HUDEP-2 (cell line): ENCODE measurements around the gene DNAI2.
A peak's percentile ranks its signal among the peaks of the same experiment; 100 is the strongest.
"Not testable (repeated sequence)": the region's sequence is repeated elsewhere in the genome, so short reads cannot be mapped to it uniquely, and the experiment has no call there.

Source experiments
- DNase-seq, 76 experiments: peaks; one replicate each; lab custom pipeline; 2025; ENCODE audit not compliant: unreplicated experiment in 76 of 76; lab: John Stamatoyannopoulos, UW

The DNAI2 gene

GRCh38 chr17:74272731-74273201, 1.3 kb upstream of the DNAI2 start:
- DNase-seq = peak in 2 of 76 experiments; percentile 7

DNA sequence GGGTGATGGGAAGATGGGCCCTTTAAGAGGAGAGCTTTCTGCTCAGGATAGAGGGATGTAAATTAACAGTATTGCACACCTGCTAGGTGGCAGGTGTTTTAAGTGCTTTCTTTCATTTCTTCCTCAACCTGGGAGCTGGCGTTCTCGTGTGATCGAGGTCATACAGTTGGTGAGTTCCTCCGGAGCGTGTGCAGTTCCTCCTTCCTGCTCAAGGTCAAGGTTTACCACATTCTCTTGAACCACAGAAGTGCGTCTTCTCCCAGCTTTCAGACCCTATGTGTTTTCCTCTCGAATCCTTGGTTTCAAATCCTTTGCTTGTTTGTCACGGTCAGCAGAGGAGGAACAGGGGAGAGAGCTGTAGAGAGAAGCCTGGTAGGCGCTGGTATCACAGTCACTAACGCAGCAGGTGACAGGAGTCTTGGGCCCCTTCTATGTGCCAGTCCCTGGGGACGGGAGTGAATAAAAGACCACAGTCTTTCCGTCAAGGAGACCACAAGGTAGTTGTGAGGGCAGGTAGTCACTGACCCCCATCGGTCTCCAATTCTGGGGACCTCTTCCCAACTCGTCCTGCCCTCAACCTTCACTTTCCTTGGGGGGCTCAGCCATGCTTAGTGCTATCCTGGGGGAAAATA, 791 bp downstream of the DNAI2 start:
- DNase-seq = no peak

DNA sequence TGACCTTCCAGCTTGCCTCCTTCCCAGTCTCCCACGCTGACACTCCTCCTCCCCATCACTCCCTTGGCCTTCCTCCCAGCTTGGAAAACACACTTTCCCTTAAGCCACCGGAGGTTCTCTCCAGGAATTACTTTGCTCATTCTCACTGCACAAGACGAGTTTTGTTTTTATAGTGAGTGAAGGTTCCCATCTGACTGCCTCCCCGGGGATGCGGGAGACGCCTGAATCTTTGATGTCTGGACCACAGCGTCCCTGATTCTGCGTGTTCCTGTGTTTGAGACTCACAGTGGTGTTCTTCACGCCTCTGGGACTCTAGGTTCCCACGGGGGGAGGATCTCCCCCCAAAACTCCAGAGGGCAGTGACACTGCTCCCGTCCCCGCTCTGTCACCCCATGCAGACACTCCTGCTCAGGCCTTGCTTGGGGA, 2.0 kb downstream of the DNAI2 start:
- DNase-seq = no peak

DNA sequence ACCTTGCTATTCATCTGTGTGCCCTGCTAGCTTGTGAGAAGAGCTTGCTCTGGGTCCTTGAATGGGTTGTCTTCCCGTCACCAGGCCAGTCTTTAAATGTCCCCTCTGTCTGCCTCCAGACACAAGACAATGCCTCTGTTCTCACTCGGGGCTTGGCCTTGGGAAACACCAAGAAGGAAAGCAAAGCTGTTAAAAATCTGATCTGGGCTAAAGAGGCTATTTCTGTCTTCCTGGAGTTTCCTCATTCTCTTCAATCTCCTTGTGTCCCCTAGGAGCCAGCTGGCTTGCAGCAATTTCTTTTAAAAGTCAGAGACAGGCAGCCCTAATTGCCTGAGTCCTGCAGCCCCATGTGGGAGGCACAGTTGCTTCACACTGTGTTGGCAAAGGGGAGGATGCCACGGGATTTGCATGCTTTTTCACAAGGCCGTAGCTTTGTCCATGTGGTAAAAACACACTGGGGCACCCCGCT, 2.5 kb downstream of the DNAI2 start:
- no peak for DNase-seq

- DNase-seq = no peak
Measured at GRCh38 chr17:74277935-74278334, 3.9 kb downstream of the DNAI2 start.

DNA sequence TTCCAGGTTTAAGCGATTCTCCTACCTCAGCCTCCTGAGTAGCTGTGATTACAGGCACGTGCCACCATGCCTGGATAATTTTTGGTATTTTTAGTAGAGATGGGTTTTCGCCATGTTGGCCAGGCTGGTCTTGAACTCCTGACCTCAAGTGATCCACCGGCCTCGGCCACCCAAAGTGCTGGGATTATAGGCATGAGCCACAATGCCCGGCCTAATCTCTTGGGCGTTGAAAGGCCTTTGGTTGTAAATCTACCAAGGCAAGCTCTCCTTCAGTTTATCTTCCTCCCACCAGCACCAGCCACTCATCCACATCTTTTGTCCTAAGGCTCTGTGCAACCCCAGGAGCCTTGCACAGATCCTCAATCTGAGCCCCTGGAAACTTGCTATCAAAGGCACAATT, 5.6 kb downstream of the DNAI2 start:
- DNase-seq = not testable (repeated sequence)

GRCh38 chr17:74280093-74280513, 6.1 kb downstream of the DNAI2 start:
- peak in 1 of 76 experiments; percentile 12 for DNase-seq

- no peak for DNase-seq
Measured at GRCh38 chr17:74281799-74282198, 7.8 kb downstream of the DNAI2 start.

- peak in 1 of 76 experiments; percentile 15 for DNase-seq
Measured at GRCh38 chr17:74282274-74282586, 8.2 kb downstream of the DNAI2 start.

DNA sequence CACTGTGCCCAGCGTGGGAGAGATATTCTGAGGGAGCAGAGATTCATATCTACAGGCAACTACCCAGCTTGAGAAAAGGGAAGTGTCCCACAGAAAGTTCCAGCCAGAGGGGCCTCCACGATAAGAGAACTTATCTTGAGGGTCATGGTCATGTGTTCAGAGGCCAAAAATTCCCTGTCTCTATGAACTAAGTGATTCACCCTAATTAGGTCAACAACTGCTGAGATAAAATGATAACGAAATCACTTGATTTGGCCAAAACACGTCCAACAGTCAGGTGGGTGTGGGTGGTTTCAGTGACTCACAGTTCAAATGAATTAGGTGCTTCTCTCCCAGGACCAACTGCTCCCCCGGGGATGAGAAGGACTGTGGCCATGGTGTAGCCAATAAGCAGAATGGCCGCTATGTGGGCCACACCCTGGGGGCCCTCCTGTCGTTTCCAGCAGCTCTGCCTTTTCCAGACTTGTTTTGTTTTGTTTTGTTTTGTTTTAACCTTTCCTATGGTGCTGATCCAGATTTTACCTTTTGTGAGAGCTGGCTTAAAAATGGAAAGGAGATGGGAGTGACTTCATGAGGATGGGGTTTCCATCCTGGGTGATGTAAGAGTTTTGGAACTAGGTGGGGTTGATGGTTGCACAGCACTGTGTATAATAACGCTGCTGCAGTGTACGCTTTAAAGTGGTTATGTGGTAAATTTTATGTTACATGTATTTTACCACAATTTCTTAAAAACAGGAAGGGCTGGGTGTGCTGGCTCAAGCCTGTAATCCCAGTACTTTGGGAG, 8.7 kb downstream of the DNAI2 start:
- DNase-seq = peak in 71 of 76 experiments; percentile 13 to 95 (median 76)

DNA sequence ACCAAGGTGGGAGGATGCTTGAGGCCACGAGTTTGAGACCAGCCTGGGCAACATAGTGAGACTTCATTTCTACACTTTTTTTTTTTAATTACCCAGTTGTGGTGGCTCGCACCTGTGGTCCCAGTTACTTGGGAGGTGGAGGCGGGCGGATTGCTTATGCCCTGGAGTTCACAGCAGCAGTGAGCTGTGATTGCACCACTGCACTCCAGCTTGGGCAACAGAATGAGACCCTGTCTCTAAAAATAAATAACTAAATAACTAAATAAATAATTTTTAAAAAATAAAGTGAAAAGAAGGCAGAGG, 9.3 kb downstream of the DNAI2 start:
- DNase-seq = no peak

DNA sequence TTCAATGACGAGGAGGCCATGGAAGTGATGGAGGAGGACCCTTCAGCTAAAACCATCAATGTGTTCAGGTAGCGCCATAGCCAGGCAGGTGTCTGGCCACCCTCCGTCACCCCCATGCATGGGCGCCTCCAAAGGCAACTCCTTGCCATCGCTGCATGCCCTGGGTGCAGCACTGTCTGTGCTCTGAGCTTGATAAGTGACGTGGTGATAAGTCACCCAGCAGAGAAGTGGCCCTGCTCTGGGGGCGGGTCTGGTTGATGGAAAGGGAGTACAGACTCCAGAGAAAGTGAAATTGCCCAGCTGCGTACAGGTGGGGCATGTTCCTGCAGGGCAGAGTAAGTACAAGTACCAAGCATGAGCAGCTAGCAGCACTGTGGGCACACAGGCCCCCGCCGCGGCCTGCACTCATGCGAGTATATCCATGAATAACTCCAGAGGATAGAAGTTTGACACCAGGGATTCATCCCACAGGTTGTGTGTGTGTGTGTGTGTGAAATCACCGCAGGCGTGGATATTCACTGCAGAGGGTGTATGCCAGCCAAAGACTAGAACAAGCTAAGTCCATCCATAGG, 13.1 kb downstream of the DNAI2 start:
- peak in 70 of 76 experiments; percentile 22 to 81 (median 62) for DNase-seq

- no peak for DNase-seq
Measured at GRCh38 chr17:74288785-74289184, 14.8 kb downstream of the DNAI2 start.

DNA sequence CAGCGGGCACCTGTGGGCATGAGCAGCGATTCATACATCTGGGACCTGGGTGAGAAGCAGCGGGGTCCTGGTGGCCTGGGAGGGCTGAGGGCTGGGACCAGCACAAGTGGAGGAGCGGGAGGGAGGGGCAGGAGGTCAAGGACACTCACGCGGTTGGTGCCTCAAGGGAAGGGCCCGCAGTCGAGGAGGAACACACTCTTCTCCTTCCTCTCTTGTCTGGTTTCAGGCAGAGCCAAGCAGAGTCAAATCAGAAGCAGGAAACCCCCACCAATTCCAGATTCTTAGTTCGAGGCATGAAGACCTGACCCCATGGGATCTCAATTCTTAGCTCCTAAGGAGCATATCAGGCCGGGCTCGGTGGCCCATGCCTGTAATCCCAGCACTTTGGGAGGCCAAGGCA, 15.7 kb downstream of the DNAI2 start:
- DNase-seq = no peak

- peak in 52 of 76 experiments; percentile 14 to 69 (median 41) for DNase-seq
Measured at GRCh38 chr17:74290340-74290739, 16.3 kb downstream of the DNAI2 start.

DNA sequence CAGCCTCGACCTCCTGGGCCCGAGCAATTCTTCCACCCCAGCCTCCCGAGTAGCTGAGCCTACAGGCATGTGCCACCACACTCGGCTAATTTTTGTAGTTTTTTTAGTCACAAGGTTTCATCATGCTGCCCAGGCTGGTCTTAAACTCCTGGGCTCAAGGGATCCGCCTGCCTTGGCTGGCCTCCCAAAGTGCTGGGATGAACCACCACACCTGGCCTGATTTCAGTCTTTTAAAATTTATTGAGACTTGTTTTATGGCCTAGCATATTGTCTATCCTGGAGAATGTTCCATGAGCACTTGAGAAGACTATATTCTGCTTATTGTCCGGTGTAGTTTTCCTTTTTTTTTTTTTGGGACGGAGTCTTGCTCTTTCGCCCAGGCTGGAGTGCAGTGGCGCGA, 18.5 kb downstream of the DNAI2 start:
- no peak for DNase-seq

- DNase-seq = peak in 70 of 76 experiments; percentile 16 to 82 (median 54)
Measured at GRCh38 chr17:74295625-74296547, 21.9 kb downstream of the DNAI2 start.

- DNase-seq = peak in 74 of 76 experiments; percentile 65 to 96 (median 87)
Measured at GRCh38 chr17:74296548-74296936, 22.5 kb downstream of the DNAI2 start.

GRCh38 chr17:74297941-74298340, 23.9 kb downstream of the DNAI2 start:
- no peak for DNase-seq

- no peak for DNase-seq
Measured at GRCh38 chr17:74298778-74299177, 24.7 kb downstream of the DNAI2 start.
